SK-N-SH (cell line): Measurements from ENCODE around the gene PIK3R3.

Experiments used
- GATA2 ChIP-seq: sonication (generic); formaldehyde crosslinking; IDR thresholded peaks from 2 replicates; pipeline ENCODE4 v1.5.0; 2020; ENCODE audit warnings: mild to moderate bottlenecking, missing genetic modification reagents
- POLR2AphosphoS5 ChIP-seq: IDR thresholded peaks from 2 replicates; pipeline ENCODE4 v1.6.1; 2012; ENCODE audit warnings: low read depth, low read length
- TEAD4 ChIP-seq: IDR thresholded peaks from 2 replicates; pipeline ENCODE4 v1.4.0; 2012; ENCODE audit warnings: mild to moderate bottlenecking, borderline replicate concordance; ENCODE audit not compliant: insufficient read depth
- USF1 ChIP-seq: IDR thresholded peaks from 2 replicates; pipeline ENCODE4 v1.4.0; 2012; ENCODE audit warnings: low read depth, borderline replicate concordance
- YY1 ChIP-seq: IDR thresholded peaks from 2 replicates; pipeline ENCODE4 v1.4.0; 2012; ENCODE audit warnings: low read depth, mild to moderate bottlenecking
- TF ChIP-seq, protein P1 (sequence below): fragments of 200-600 bp; sonication (generic); IDR thresholded peaks from 2 replicates; pipeline ENCODE4 v1.6.1; 2017; ENCODE audit warnings: antibody characterized with exemption, mild to moderate bottlenecking, moderate library complexity

GRCh38 chr1:46027788-46028573 lies 104.4 kb downstream of the PIK3R3 start:
- TF ChIP-seq USF1 (no peak), POLR2AphosphoS5 (no peak), TEAD4 (no peak), GATA2 (CRISPR knock-in tag) (no peak), YY1 (no peak)
- TF ChIP-seq, protein P1, sequence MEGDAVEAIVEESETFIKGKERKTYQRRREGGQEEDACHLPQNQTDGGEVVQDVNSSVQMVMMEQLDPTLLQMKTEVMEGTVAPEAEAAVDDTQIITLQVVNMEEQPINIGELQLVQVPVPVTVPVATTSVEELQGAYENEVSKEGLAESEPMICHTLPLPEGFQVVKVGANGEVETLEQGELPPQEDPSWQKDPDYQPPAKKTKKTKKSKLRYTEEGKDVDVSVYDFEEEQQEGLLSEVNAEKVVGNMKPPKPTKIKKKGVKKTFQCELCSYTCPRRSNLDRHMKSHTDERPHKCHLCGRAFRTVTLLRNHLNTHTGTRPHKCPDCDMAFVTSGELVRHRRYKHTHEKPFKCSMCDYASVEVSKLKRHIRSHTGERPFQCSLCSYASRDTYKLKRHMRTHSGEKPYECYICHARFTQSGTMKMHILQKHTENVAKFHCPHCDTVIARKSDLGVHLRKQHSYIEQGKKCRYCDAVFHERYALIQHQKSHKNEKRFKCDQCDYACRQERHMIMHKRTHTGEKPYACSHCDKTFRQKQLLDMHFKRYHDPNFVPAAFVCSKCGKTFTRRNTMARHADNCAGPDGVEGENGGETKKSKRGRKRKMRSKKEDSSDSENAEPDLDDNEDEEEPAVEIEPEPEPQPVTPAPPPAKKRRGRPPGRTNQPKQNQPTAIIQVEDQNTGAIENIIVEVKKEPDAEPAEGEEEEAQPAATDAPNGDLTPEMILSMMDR: no peak
